ENCODE data around the gene EXOSC3. TPM values are rescaled to one million over a fixed set of nuclear protein-coding genes. Genes with fewer than 3 reads are reported as not detected.
"Not testable (repeated sequence)": the region's sequence is repeated elsewhere in the genome, so short reads cannot be mapped to it uniquely, and the experiment has no call there.

The EXOSC3 gene
- total RNA-seq, 1 experiment from 2014 or later: 20.1 TPM

- no peaks in the 10 kb centered on the region for H3K4me1 Mint-ChIP-seq (ENCODE audit: low read depth, unreplicated experiment)
- BruUV-seq (replicated peaks): no TSS peak
- TF ChIP-seq CTCF (IDR thresholded peaks at IDR 0.05; ENCODE audit: unreplicated experiment): no peak
- H3K36me3 Mint-ChIP-seq (ENCODE audit: insufficient read depth, unreplicated experiment): no peaks in the 10 kb centered on the region
- no peak overlapping the region for H3K27ac Mint-ChIP-seq (ENCODE audit: unreplicated experiment)
- intact Hi-C loops (cut with micrococcal nuclease; ENCODE audit: unreplicated experiment): no loop called here
- no peaks in the 10 kb centered on the region for H3K9me3 Mint-ChIP-seq (ENCODE audit: low read depth, unreplicated experiment)
- no peak for DNase-seq
- CTCF ChIA-PET: no interaction called here
- no peaks in the 10 kb centered on the region for H3K27me3 Mint-ChIP-seq (ENCODE audit: unreplicated experiment)
- no peak overlapping the region for H3K4me3 Mint-ChIP-seq (ENCODE audit: low read depth, unreplicated experiment)
These were observed 24.3 kb downstream of the EXOSC3 start for GRCh38 chr9:37760416-37761161.

- DNase-seq: no peak
- H3K27ac Mint-ChIP-seq (ENCODE audit: unreplicated experiment): no peak overlapping the region
- BruUV-seq (replicated peaks): no TSS peak
- no peak overlapping the region for H3K4me3 Mint-ChIP-seq (ENCODE audit: low read depth, unreplicated experiment)
- no peaks in the 10 kb centered on the region for H3K4me1 Mint-ChIP-seq (ENCODE audit: low read depth, unreplicated experiment)
- H3K36me3 Mint-ChIP-seq (ENCODE audit: insufficient read depth, unreplicated experiment): peaks cover 5% of the 10 kb centered on the region
- CTCF ChIA-PET: no interaction called here
- TF ChIP-seq CTCF (IDR thresholded peaks at IDR 0.05; ENCODE audit: unreplicated experiment): no peak
- intact Hi-C loops (cut with micrococcal nuclease; ENCODE audit: unreplicated experiment): no loop called here
- no peaks in the 10 kb centered on the region for H3K9me3 Mint-ChIP-seq (ENCODE audit: low read depth, unreplicated experiment)
- no peaks in the 10 kb centered on the region for H3K27me3 Mint-ChIP-seq (ENCODE audit: unreplicated experiment)
These were observed 26.1 kb downstream of the EXOSC3 start for GRCh38 chr9:37758747-37759146.

GRCh38 chr9:37753489-37754190, 31.2 kb downstream of the EXOSC3 start, which contains the start of gene TRMT10B:
Gene TRMT10B, plus strand, starts transcription at chr9:37753805. Its CDS starts 8,127 bp downstream, at chr9:37761932.
- TSS peak; percentile 79 for BruUV-seq (replicated peaks)
- no peak for TF ChIP-seq CTCF (IDR thresholded peaks at IDR 0.05; ENCODE audit: unreplicated experiment)
- no peaks in the 10 kb centered on the region for H3K4me1 Mint-ChIP-seq (ENCODE audit: low read depth, unreplicated experiment)
- peak; percentile 35 for DNase-seq
- intact Hi-C loops (cut with micrococcal nuclease; ENCODE audit: unreplicated experiment): no loop called here
- H3K27me3 Mint-ChIP-seq (ENCODE audit: unreplicated experiment): no peaks in the 10 kb centered on the region
- peaks cover 15% of the 10 kb centered on the region for H3K36me3 Mint-ChIP-seq (ENCODE audit: insufficient read depth, unreplicated experiment)
- peak within 1 kb of the TSS; percentile 47 for H3K27ac Mint-ChIP-seq (ENCODE audit: unreplicated experiment)
- H3K4me3 Mint-ChIP-seq (ENCODE audit: low read depth, unreplicated experiment): peak within 1 kb of the TSS; percentile 75
- CTCF ChIA-PET: interaction anchor here (0.7 kb wide), 1 partner anchor 185 kb away, joined by 3 read pairs; no protein-coding TSS in a partner anchor
- H3K9me3 Mint-ChIP-seq (ENCODE audit: low read depth, unreplicated experiment): no peaks in the 10 kb centered on the region

GRCh38 chr9:37752642-37753488, 32.0 kb downstream of the EXOSC3 start:
- no TSS peak for BruUV-seq (replicated peaks)
- peaks cover 15% of the 10 kb centered on the region for H3K36me3 Mint-ChIP-seq (ENCODE audit: insufficient read depth, unreplicated experiment)
- no peaks in the 10 kb centered on the region for H3K27me3 Mint-ChIP-seq (ENCODE audit: unreplicated experiment)
- no peak for DNase-seq
- CTCF ChIA-PET: interaction anchor here (0.7 kb wide), 1 partner anchor 186 kb away, joined by 3 read pairs; no protein-coding TSS in a partner anchor
- H3K27ac Mint-ChIP-seq (ENCODE audit: unreplicated experiment): no peak overlapping the region
- peak overlapping the region; percentile 75 for H3K4me3 Mint-ChIP-seq (ENCODE audit: low read depth, unreplicated experiment)
- intact Hi-C loops (cut with micrococcal nuclease; ENCODE audit: unreplicated experiment): no loop called here
- no peaks in the 10 kb centered on the region for H3K9me3 Mint-ChIP-seq (ENCODE audit: low read depth, unreplicated experiment)
- TF ChIP-seq CTCF (IDR thresholded peaks at IDR 0.05; ENCODE audit: unreplicated experiment): no peak
- no peaks in the 10 kb centered on the region for H3K4me1 Mint-ChIP-seq (ENCODE audit: low read depth, unreplicated experiment)

- H3K9me3 Mint-ChIP-seq (ENCODE audit: low read depth, unreplicated experiment); H3K4me3 Mint-ChIP-seq (ENCODE audit: low read depth, unreplicated experiment); CTCF ChIA-PET; BruUV-seq (replicated peaks); H3K4me1 Mint-ChIP-seq (ENCODE audit: low read depth, unreplicated experiment); DNase-seq; H3K27me3 Mint-ChIP-seq (ENCODE audit: unreplicated experiment); H3K27ac Mint-ChIP-seq (ENCODE audit: unreplicated experiment); intact Hi-C loops (cut with micrococcal nuclease; ENCODE audit: unreplicated experiment): not testable (repeated sequence)
- H3K36me3 Mint-ChIP-seq (ENCODE audit: insufficient read depth, unreplicated experiment): peaks cover 15% of the 10 kb centered on the region
These were observed 32.8 kb downstream of the EXOSC3 start for GRCh38 chr9:37752112-37752511.

GRCh38 chr9:37751704-37752103, 33.2 kb downstream of the EXOSC3 start:
- DNase-seq; CTCF ChIA-PET; H3K27me3 Mint-ChIP-seq (ENCODE audit: unreplicated experiment); BruUV-seq (replicated peaks); intact Hi-C loops (cut with micrococcal nuclease; ENCODE audit: unreplicated experiment); H3K4me1 Mint-ChIP-seq (ENCODE audit: low read depth, unreplicated experiment); H3K4me3 Mint-ChIP-seq (ENCODE audit: low read depth, unreplicated experiment); H3K27ac Mint-ChIP-seq (ENCODE audit: unreplicated experiment); H3K9me3 Mint-ChIP-seq (ENCODE audit: low read depth, unreplicated experiment): not testable (repeated sequence)
- peaks cover 15% of the 10 kb centered on the region for H3K36me3 Mint-ChIP-seq (ENCODE audit: insufficient read depth, unreplicated experiment)

Data from Calu3 (cell line).